Brain microvascular endothelial cell (primary cell): ENCODE measurements around the gene RRP1B.

Experiments
- DNase-seq: peaks from one replicate; pipeline ENCODE4 v3.0.0-alpha.2; 2020
- H3K27ac ChIP-seq: fragments of 250-450 bp; sonication (Bioruptor Pico); 2 replicates; pipeline ENCODE4 v1.5.1; 2020; ENCODE audit warnings: mild to moderate bottlenecking, moderate library complexity
- H3K27me3 ChIP-seq: fragments of 250-450 bp; sonication (Bioruptor Pico); replicated peaks from 2 replicates; pipeline ENCODE4 v1.5.1; 2020; ENCODE audit warnings: mild to moderate bottlenecking
- H3K36me3 ChIP-seq: fragments of 250-450 bp; sonication (Bioruptor Pico); replicated peaks from 2 replicates; pipeline ENCODE4 v1.5.1; 2020; ENCODE audit warnings: mild to moderate bottlenecking
- H3K4me3 ChIP-seq: 2 replicates; pipeline ENCODE4 v1.5.1; 2011; ENCODE audit warnings: low read depth, mild to moderate bottlenecking, control low read depth, low read length, moderate library complexity
- CTCF ChIP-seq: IDR thresholded peaks from 2 replicates; pipeline ENCODE4 v1.5.1; 2011; ENCODE audit warnings: low read depth, mild to moderate bottlenecking, moderate library complexity, low read length, control low read depth, inconsistent platforms; ENCODE audit errors: missing control alignments
- in situ Hi-C: cut with HindIII; loops from 2 replicates; pipeline ENCODE4 v1.10.0; 2017; ENCODE audit warnings: low sequenced_read_pairs, low pct_ligation_motif_present

The RRP1B gene

GRCh38 chr21:43637530-43638158, 21.7 kb upstream of the RRP1B start:
- in situ Hi-C loops: no loop called here
- no peak overlapping the region for H3K4me3 ChIP-seq
- DNase-seq: no peak
- H3K27ac ChIP-seq: no peak overlapping the region
- no peak for TF ChIP-seq CTCF
- no peaks in the 10 kb centered on the region for H3K36me3 ChIP-seq
- no peaks in the 10 kb centered on the region for H3K27me3 ChIP-seq

- Histone ChIP-seq H3K27me3 (no peaks in the 10 kb centered on the region), H3K36me3 (no peaks in the 10 kb centered on the region), H3K4me3 (no peak overlapping the region), H3K27ac (peak overlapping the region; percentile 27)
- in situ Hi-C loops: no loop called here
- TF ChIP-seq CTCF: no peak
- no peak for DNase-seq
Observed at GRCh38 chr21:43639470-43640353, 19.6 kb upstream of the RRP1B start.

GRCh38 chr21:43640400-43640799, 19.0 kb upstream of the RRP1B start:
- no peak for TF ChIP-seq CTCF

GRCh38 chr21:43643193-43643592, 16.2 kb upstream of the RRP1B start:
- no peaks in the 10 kb centered on the region for H3K36me3 ChIP-seq
- H3K4me3 ChIP-seq: no peak overlapping the region
- no peak for DNase-seq
- no peaks in the 10 kb centered on the region for H3K27me3 ChIP-seq
- TF ChIP-seq CTCF: no peak
- in situ Hi-C loops: no loop called here
- H3K27ac ChIP-seq: no peak overlapping the region

More at GRCh38 chr21:43640400-43640799, 19.0 kb upstream of the RRP1B start:
- Histone ChIP-seq H3K36me3 (no peaks in the 10 kb centered on the region), H3K4me3 (no peak overlapping the region), H3K27me3 (no peaks in the 10 kb centered on the region), H3K27ac (no peak overlapping the region)
- no peak for DNase-seq
- in situ Hi-C loops: no loop called here

- H3K4me3 ChIP-seq: no peak overlapping the region
- no peak for DNase-seq
- H3K27me3 ChIP-seq: no peaks in the 10 kb centered on the region
- no peak for TF ChIP-seq CTCF
- H3K36me3 ChIP-seq: no peaks in the 10 kb centered on the region
- peak overlapping the region; percentile 65 for H3K27ac ChIP-seq
- in situ Hi-C loops: no loop called here
Observed at GRCh38 chr21:43644071-43644470, 15.3 kb upstream of the RRP1B start.
